HepG2 (cell line): ENCODE measurements around the gene RGS13. TPM values are rescaled to one million over a fixed set of nuclear protein-coding genes. Genes with fewer than 3 reads are reported as not detected.

Experiments used
- FOXJ3 ChIP-seq: sonication (generic); formaldehyde crosslinking; IDR thresholded peaks from 2 replicates; pipeline ENCODE4 v1.4.0; 2020; ENCODE audit warnings: missing genetic modification reagents, mild to moderate bottlenecking, borderline replicate concordance
- FOXK2 ChIP-seq: fragments of 450-650 bp; IDR thresholded peaks from 2 replicates; pipeline ENCODE4 v1.6.1; 2016
- GABPB1 ChIP-seq: IDR thresholded peaks from 2 replicates; pipeline ENCODE4 v1.6.1; 2016; ENCODE audit warnings: mild to moderate bottlenecking, missing genetic modification reagents, moderate library complexity, missing compliant biosample characterization
- HNF1B ChIP-seq: sonication (generic); formaldehyde crosslinking; IDR thresholded peaks from 2 replicates; pipeline ENCODE4 v1.5.1; 2020; ENCODE audit warnings: mild to moderate bottlenecking, moderate library complexity, missing genetic modification reagents
- KIAA2018 ChIP-seq: sonication (generic); formaldehyde crosslinking; IDR thresholded peaks from 2 replicates; pipeline ENCODE4 v1.5.0; 2020; ENCODE audit warnings: mild to moderate bottlenecking, missing genetic modification reagents, borderline replicate concordance
- NCOR1 ChIP-seq: fragments of 200-600 bp; sonication (generic); IDR thresholded peaks from 2 replicates; pipeline ENCODE4 v1.7.0; 2017; ENCODE audit warnings: antibody characterized with exemption, low read length, borderline replicate concordance
- SALL1 ChIP-seq: sonication (generic); formaldehyde crosslinking; IDR thresholded peaks from 2 replicates; pipeline ENCODE4 v1.8.0; 2022; ENCODE audit warnings: mild to moderate bottlenecking, missing genetic modification reagents
- ZBTB49 ChIP-seq: sonication (generic); formaldehyde crosslinking; IDR thresholded peaks from 2 replicates; pipeline ENCODE4 v1.4.0; 2020; ENCODE audit warnings: missing genetic modification reagents, borderline replicate concordance
- ZNF550 ChIP-seq: sonication (generic); formaldehyde crosslinking; IDR thresholded peaks from 2 replicates; pipeline ENCODE4 v1.4.0; 2020; ENCODE audit warnings: mild to moderate bottlenecking, missing genetic modification reagents, borderline replicate concordance
- polyA plus RNA-seq, 8 experiments: library from polyadenylated mRNA; depleted of rRNA in 3 of 8; stranded (reverse) in 7 of 8; unstranded in 1 of 8; fragments of >200 nt; fragmentation: Illumina TruSeq in 4 of 8; extraction: Trizol in 4 of 8; gene quantifications; 2 replicates each; pipeline versions ENCODE4 v1.2.1 to v1.2.3, GENCODE V29; 2011 to 2016; ENCODE audit warnings: low read depth in 4 of 8, missing spikeins in 1 of 8, mixed read lengths in 1 of 8; ENCODE audit not compliant: insufficient read depth in 1 of 8
- total RNA-seq, 5 experiments: library from RNA; depleted of rRNA; stranded (reverse); fragments of >200 nt; fragmentation: Illumina TruSeq; extraction: Trizol; gene quantifications; 2 replicates each; pipeline ENCODE4 v1.2.3, GENCODE V29; 2016; ENCODE audit warnings: low read depth in 1 of 5
- TF ChIP-seq, protein P1 (sequence below), 2 experiments: fragments of 450-650 bp in 1 of 2; sonication (generic) in 1 of 2; formaldehyde crosslinking; IDR thresholded peaks; 2 replicates each; pipeline versions ENCODE4 v1.5.0 to v1.8.0; 2020 to 2022; ENCODE audit warnings: mild to moderate bottlenecking in 1 of 2, missing genetic modification reagents in 1 of 2

RGS13 gene
- total and polyA plus RNA-seq, 2 of the 13 experiments (the other 11 are each of a cell fraction or from before 2014, with no cell fraction given): not detected

GRCh38 chr1:192698731-192699130, 62.8 kb downstream of the RGS13 start (continued):
- TF ChIP-seq GABPB1 (CRISPR knock-in tag) (peak; percentile 55; the same call in 1 of the 2 replicates), KIAA2018 (CRISPR knock-in tag) (no peak), FOXK2 (no peak), ZBTB49 (CRISPR knock-in tag) (no peak), FOXJ3 (CRISPR knock-in tag) (peak; percentile 43; the same call in 1 of the 2 replicates), HNF1B (peak; percentile 45; the same call in 1 of the 2 replicates), NCOR1 (peak; percentile 43; the same call in 1 of the 2 replicates), ZNF550 (no peak), SALL1 (CRISPR knock-in tag) (peak; percentile 97)
- TF ChIP-seq, protein P1, sequence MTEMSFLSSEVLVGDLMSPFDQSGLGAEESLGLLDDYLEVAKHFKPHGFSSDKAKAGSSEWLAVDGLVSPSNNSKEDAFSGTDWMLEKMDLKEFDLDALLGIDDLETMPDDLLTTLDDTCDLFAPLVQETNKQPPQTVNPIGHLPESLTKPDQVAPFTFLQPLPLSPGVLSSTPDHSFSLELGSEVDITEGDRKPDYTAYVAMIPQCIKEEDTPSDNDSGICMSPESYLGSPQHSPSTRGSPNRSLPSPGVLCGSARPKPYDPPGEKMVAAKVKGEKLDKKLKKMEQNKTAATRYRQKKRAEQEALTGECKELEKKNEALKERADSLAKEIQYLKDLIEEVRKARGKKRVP (CRISPR knock-in tag; IDR thresholded peaks at IDR 0.05): peak in 1 of 2 experiments; percentile 93; a peak in 2 of 4 replicates
